Esophagus muscularis mucosa (tissue), 4 donors: ENCODE results near the gene RNF217. TPM values are rescaled to one million over a fixed set of nuclear protein-coding genes. Genes with fewer than 3 reads are reported as not detected.

Source experiments
- DNase-seq: peaks from one replicate; pipeline ENCODE4 v3.0.0-alpha.2; 2017; ENCODE audit errors: extremely low spot score
- H3K27ac ChIP-seq, 4 donors: fragments of 200-600 bp; sonication (generic); replicated peaks in 1 of 4; 1 replicate in 3 of 4; 2 replicates in 1 of 4; pipeline ENCODE4 v1.5.1; 2016 to 2019; ENCODE audit warnings: mild to moderate bottlenecking in 1 of 4
- H3K27me3 ChIP-seq, 4 donors: fragments of 200-600 bp; sonication (generic); one replicate each; pipeline versions ENCODE4 v1.5.1 to v1.6.0; 2016 to 2019
- H3K36me3 ChIP-seq, 4 donors: fragments of 200-600 bp; sonication (generic); one replicate each; pipeline ENCODE4 v1.5.1; 2016 to 2019
- H3K4me1 ChIP-seq, 4 donors: fragments of 200-600 bp; sonication (generic); one replicate each; pipeline ENCODE4 v1.5.1; 2016 to 2019
- H3K4me3 ChIP-seq, 4 donors: fragments of 200-600 bp; sonication (generic); 1 replicate in 2 of 4; 2 replicates in 2 of 4; pipeline ENCODE4 v1.5.1; 2016 to 2019; ENCODE audit warnings: mild to moderate bottlenecking in 4 of 4, moderate library complexity in 1 of 4
- H3K9me3 ChIP-seq, 4 donors: fragments of 200-600 bp; sonication (generic); 1 replicate in 3 of 4; 2 replicates in 1 of 4; pipeline ENCODE4 v1.5.1; 2016 to 2019
- CTCF ChIP-seq, 3 experiments: fragments of 200-600 bp in 2 of 3; fragments of 450-650 bp in 1 of 3; sonication (generic) in 2 of 3; IDR thresholded peaks; one replicate each; pipeline ENCODE4 v1.5.1; 2017 to 2019; ENCODE audit warnings: antibody characterized with exemption in 3 of 3, mild to moderate bottlenecking in 2 of 3, moderate library complexity in 1 of 3
- EP300 ChIP-seq: sonication (generic); formaldehyde crosslinking; IDR thresholded peaks from one replicate; pipeline ENCODE4 v1.6.1; 2017; ENCODE audit warnings: antibody characterized with exemption
- POLR2A ChIP-seq: fragments of 450-650 bp; IDR thresholded peaks from one replicate; pipeline ENCODE4 v1.6.1; 2017; ENCODE audit warnings: antibody characterized with exemption, moderate library complexity, mild to moderate bottlenecking, low read depth
- POLR2AphosphoS5 ChIP-seq, 2 donors: sonication (generic); formaldehyde crosslinking; IDR thresholded peaks; one replicate each; pipeline ENCODE4 v1.6.1; 2017; ENCODE audit warnings: antibody characterized with exemption in 2 of 2
- WGBS: methylation state at CpG from one replicate; pipeline ENCODE4 v1.1.5; 2018; 5-methylcytosine and 5-hydroxymethylcytosine counted together
- intact Hi-C: fragments of 100-400 bp; cut with DNase I; formaldehyde crosslinking; loops from one replicate; pipeline ENCODE4 v1.15.1; 2023
- total RNA-seq, 4 donors: library from RNA; depleted of rRNA; stranded (reverse); fragments of >200 nt; gene quantifications; one replicate each; pipeline versions ENCODE4 v1.1.0 to v1.2.1, GENCODE V29; 2016

The RNF217 gene
- total RNA-seq, 4 donors from 2014 or later: 20.0 to 34.9 (median 23.2) TPM

GRCh38 chr6:125009578-125009977, 47.3 kb downstream of the RNF217 start:
- no peak overlapping the region for H3K27ac ChIP-seq
- H3K36me3 ChIP-seq: no peaks in the 10 kb centered on the region
- intact Hi-C loops: no loop called here
- H3K9me3 ChIP-seq: no peaks in the 10 kb centered on the region
- H3K27me3 ChIP-seq: no peaks in the 10 kb centered on the region
- no peak for DNase-seq
- H3K4me1 ChIP-seq: peaks cover 5 to 25% (median 24%) of the 10 kb centered on the region in 4 donors
- TF ChIP-seq EP300 (no peak), POLR2AphosphoS5 (IDR thresholded peaks at IDR 0.05) (no peak), POLR2A (no peak), CTCF (IDR thresholded peaks at IDR 0.05) (no peak)
- 23% methylated on average over 4 of the region's 4 CpGs for WGBS
- H3K4me3 ChIP-seq: no peak overlapping the region

- Histone ChIP-seq H3K36me3 (no peaks in the 10 kb centered on the region), H3K27me3 (no peaks in the 10 kb centered on the region), H3K27ac (no peak overlapping the region), H3K4me3 (no peak overlapping the region), H3K4me1 (peaks cover 5 to 20% (median 15%) of the 10 kb centered on the region in 4 donors), H3K9me3 (no peaks in the 10 kb centered on the region)
- 90% methylated on average over 2 of the region's 2 CpGs for WGBS
- intact Hi-C loops: no loop called here
- TF ChIP-seq POLR2A (no peak), CTCF (IDR thresholded peaks at IDR 0.05) (no peak), EP300 (no peak), POLR2AphosphoS5 (IDR thresholded peaks at IDR 0.05) (no peak)
- DNase-seq: no peak
Measured at GRCh38 chr6:125013938-125014660, 51.9 kb downstream of the RNF217 start.

- H3K4me1 ChIP-seq: peaks cover 2 to 16% (median 11%) of the 10 kb centered on the region in 4 donors
- H3K4me3 ChIP-seq: no peak overlapping the region
- H3K36me3 ChIP-seq: no peaks in the 10 kb centered on the region
- no peaks in the 10 kb centered on the region for H3K9me3 ChIP-seq
- no peak overlapping the region for H3K27ac ChIP-seq
- intact Hi-C loops: no loop called here
- DNase-seq: no peak
- no peaks in the 10 kb centered on the region for H3K27me3 ChIP-seq
- TF ChIP-seq EP300 (no peak), CTCF (IDR thresholded peaks at IDR 0.05) (no peak), POLR2A (no peak), POLR2AphosphoS5 (IDR thresholded peaks at IDR 0.05) (no peak)
Measured at GRCh38 chr6:125014661-125014957, 52.4 kb downstream of the RNF217 start.

GRCh38 chr6:125015152-125015551, 52.9 kb downstream of the RNF217 start:
- H3K27me3 ChIP-seq: no peaks in the 10 kb centered on the region
- no peak for TF ChIP-seq POLR2A
- TF ChIP-seq CTCF (IDR thresholded peaks at IDR 0.05): no peak
- no peak for TF ChIP-seq EP300
- no peak for TF ChIP-seq POLR2AphosphoS5 (IDR thresholded peaks at IDR 0.05)
- intact Hi-C loops: no loop called here
- H3K4me3 ChIP-seq: no peak overlapping the region
- 95% methylated on average over 4 of the region's 4 CpGs for WGBS
- H3K9me3 ChIP-seq: no peaks in the 10 kb centered on the region
- H3K36me3 ChIP-seq: peaks cover 0 to 4% (median 0%) of the 10 kb centered on the region in 4 donors
- no peak overlapping the region for H3K27ac ChIP-seq
- no peak for DNase-seq
- peaks cover 5 to 13% (median 8%) of the 10 kb centered on the region in 4 donors for H3K4me1 ChIP-seq

- no peak overlapping the region for H3K4me3 ChIP-seq
- DNase-seq: no peak
- H3K27me3 ChIP-seq: no peaks in the 10 kb centered on the region
- H3K4me1 ChIP-seq: peaks cover 10 to 24% (median 16%) of the 10 kb centered on the region in 4 donors
- peaks cover 0 to 4% (median 0%) of the 10 kb centered on the region in 4 donors for H3K36me3 ChIP-seq
- no peaks in the 10 kb centered on the region for H3K9me3 ChIP-seq
- H3K27ac ChIP-seq: no peak overlapping the region
- TF ChIP-seq POLR2AphosphoS5 (IDR thresholded peaks at IDR 0.05): no peak
- TF ChIP-seq POLR2A: no peak
- no peak for TF ChIP-seq CTCF (IDR thresholded peaks at IDR 0.05)
- no peak for TF ChIP-seq EP300
- intact Hi-C loops: no loop called here
Measured at GRCh38 chr6:125018136-125018535, 55.9 kb downstream of the RNF217 start.
